Measurements from ENCODE around the gene RMRP. TPM values are rescaled to one million over a fixed set of nuclear protein-coding genes. Genes with fewer than 3 reads are reported as not detected.

The RMRP gene
- total and polyA plus RNA-seq, 10 of the 15 experiments (the other 5 are each of a cell fraction or from before 2014, with no cell fraction given), result 12.0 to 42,450 (median 6,418) TPM; not detected in 4

- no peak for TF ChIP-seq SIN3A (IDR thresholded peaks at IDR 0.05; ENCODE audit: low read depth, low read length)
- TF ChIP-seq PRDM15 (CRISPR knock-in tag; IDR thresholded peaks at IDR 0.05), result 0 out of 2 replicates have a peak, but pooled peaks have one; percentile 21
- TF ChIP-seq SMARCA5 (IDR thresholded peaks at IDR 0.05), result peak; percentile 50; the same call in 1 of the 2 replicates
- TF ChIP-seq RB1 (IDR thresholded peaks at IDR 0.05; ENCODE audit: borderline replicate concordance), result 0 out of 2 replicates have a peak, but pooled peaks have one; percentile 49
- peak; percentile 56 for TF ChIP-seq SMC3 (IDR thresholded peaks at IDR 0.05; ENCODE audit: borderline replicate concordance, low read length)
- no peak for TF ChIP-seq ZNF384 (IDR thresholded peaks at IDR 0.05; ENCODE audit: borderline replicate concordance, low read depth, low read length)
- TF ChIP-seq CTCF (IDR thresholded peaks at IDR 0.05 in 2 of 3, conservative IDR thresholded peaks at IDR 0.05 in 1 of 3; ENCODE audit: control insufficient read depth in 2 of 3, extremely low read depth in 1 of 3, insufficient read depth in 1 of 3, low read depth in 3 of 3, low read length in 3 of 3), result peak; percentile 78 to 98 (median 97)
- TF ChIP-seq RAD21 (IDR thresholded peaks at IDR 0.05; ENCODE audit: insufficient read depth, low read depth, low read length), result peak; percentile 61
- no peak for TF ChIP-seq NR2F1 (conservative IDR thresholded peaks at IDR 0.05)
- TF ChIP-seq CBX3 (IDR thresholded peaks at IDR 0.05; ENCODE audit: borderline replicate concordance, low read depth), result no peak
- Histone ChIP-seq H3K36me3 (ENCODE audit: control insufficient read depth in 2 of 2, insufficient read depth in 2 of 2, low read length in 1 of 2) (peaks cover 32 to 48% of the 10 kb centered on the region in 2 experiments), H3K27ac (ENCODE audit: control insufficient read depth, insufficient read depth) (no peak overlapping the region), H3K79me2 (ENCODE audit: control insufficient read depth, insufficient read depth, low read length) (no peaks in the 10 kb centered on the region), H3K27me3 (replicated peaks in 1 of 2; ENCODE audit: control insufficient read depth in 2 of 2, insufficient read depth in 2 of 2, low read length in 1 of 2) (no peaks in the 10 kb centered on the region), H2AFZ (ENCODE audit: control insufficient read depth, low read depth, low read length) (no peak overlapping the region), H3K4me2 (ENCODE audit: control insufficient read depth, insufficient read depth) (no peak overlapping the region), H3K4me3 (no peak overlapping the region), H3K9me3 (replicated peaks; ENCODE audit: control insufficient read depth, insufficient read depth, low read length) (no peaks in the 10 kb centered on the region), H3K4me1 (ENCODE audit: control insufficient read depth, insufficient read depth, low read length) (no peaks in the 10 kb centered on the region), H3K9ac (ENCODE audit: control insufficient read depth, insufficient read depth, low read length) (no peak overlapping the region), H4K20me1 (ENCODE audit: control insufficient read depth, insufficient read depth) (no peaks in the 10 kb centered on the region)
- ATAC-seq, result peak; percentile 99
- POLR2A ChIA-PET, result interaction anchor here (1.0 to 2.2 kb wide), 9 partner anchors 8 to 51 kb away, joined by 3 to 11 read pairs (median 6); partner anchors contain the start of genes ARHGEF39 and TLN1
- RAD21 ChIA-PET (ENCODE audit: unreplicated experiment), result interaction anchor here (0.7 to 2.8 kb wide), 27 partner anchors 10 to 186 kb away, joined by 3 to 25 read pairs (median 5); partner anchors contain the start of genes ARHGEF39, CCDC107, CREB3 and RGP1
- SMC1A ChIA-PET (ENCODE audit: uncharacterized antibody, unreplicated experiment), result interaction anchor here (0.6 to 5.1 kb wide), 26 partner anchors 9 to 185 kb away, joined by 3 to 65 read pairs (median 4); partner anchors contain the start of genes ARHGEF39, CCDC107, GBA2 and HINT2
- intact Hi-C loops (cut with micrococcal nuclease; ENCODE audit: unreplicated experiment) (loop anchor here (1.0 kb wide), 2 partner anchors 33 to 92 kb away; no protein-coding TSS in a partner anchor), in situ Hi-C loops (cut with MboI) (no loop called here)
- peak; percentile 97 for FAIRE-seq
- CTCF ChIA-PET, result interaction anchor here (0.6 to 15.2 kb wide), 54 partner anchors 9 to 495 kb away, joined by 3 to 227 read pairs (median 6); partner anchors contain the start of genes ARHGEF39, CA9, CCDC107 and CREB3
- BruUV-seq (replicated peaks), result no TSS peak
- 32% methylated on average over 9 of the region's 9 CpGs for WGBS (ENCODE audit: insufficient coverage, insufficient replicate concordance, low lambda C conversion rate, missing lambda C conversion rate)
- DNase-seq (ENCODE audit: low read depth, low spot score), result no peak
Measured at GRCh38 chr9:35696520-35697215, 38.8 kb upstream of the RMRP start.
